CD4-positive, alpha-beta T cell treated with Interleukin-10 for 1 hour (primary cell): ENCODE results near the gene IDH3A.

Source experiments
- DNase-seq: peaks from one replicate; pipeline ENCODE4 v3.0.0-alpha.2; 2020

Gene IDH3A

GRCh38 chr15:78168608-78169007, 19.4 kb downstream of the IDH3A start:
- DNase-seq: no peak

GRCh38 chr15:78170848-78171773, 21.9 kb downstream of the IDH3A start:
- no peak for DNase-seq

GRCh38 chr15:78171864-78172472, 22.8 kb downstream of the IDH3A start:
- no peak for DNase-seq

GRCh38 chr15:78174401-78174800, 25.2 kb downstream of the IDH3A start:
- DNase-seq: no peak

- no peak for DNase-seq
These were observed 26.2 kb downstream of the IDH3A start for GRCh38 chr15:78175330-78175729.

- peak; percentile 32 for DNase-seq
These were observed 28.3 kb downstream of the IDH3A start for GRCh38 chr15:78177447-78177873.

- no peak for DNase-seq
These were observed 28.9 kb downstream of the IDH3A start for GRCh38 chr15:78178064-78178463.

- DNase-seq: no peak
These were observed 30.2 kb downstream of the IDH3A start for GRCh38 chr15:78179286-78179840.

- no peak for DNase-seq
These were observed 30.7 kb downstream of the IDH3A start for GRCh38 chr15:78179906-78180305.

- DNase-seq: no peak
These were observed 33.2 kb downstream of the IDH3A start for GRCh38 chr15:78182336-78182700.

- no peak for DNase-seq
These were observed 33.7 kb downstream of the IDH3A start for GRCh38 chr15:78182821-78183220.

GRCh38 chr15:78192826-78193594, 43.8 kb downstream of the IDH3A start:
- DNase-seq: no peak

GRCh38 chr15:78193731-78194567, 44.8 kb downstream of the IDH3A start:
- no peak for DNase-seq

GRCh38 chr15:78194568-78194925, 45.4 kb downstream of the IDH3A start:
- no peak for DNase-seq

- DNase-seq: peak; percentile 52
These were observed 46.6 kb downstream of the IDH3A start for GRCh38 chr15:78195735-78196201.

GRCh38 chr15:78197632-78198031, 48.5 kb downstream of the IDH3A start:
- DNase-seq: no peak

- no peak for DNase-seq
These were observed 51.2 kb downstream of the IDH3A start for GRCh38 chr15:78200276-78200930.

GRCh38 chr15:78201281-78202190, 52.4 kb downstream of the IDH3A start:
- no peak for DNase-seq

- no peak for DNase-seq
These were observed 54.4 kb downstream of the IDH3A start for GRCh38 chr15:78203346-78204225.
